ENCODE results near the gene MCM6. TPM values are rescaled to one million over a fixed set of nuclear protein-coding genes. Genes with fewer than 3 reads are reported as not detected.

The MCM6 gene
- total RNA-seq, 1 experiment from 2014 or later: 113 TPM

DNA sequence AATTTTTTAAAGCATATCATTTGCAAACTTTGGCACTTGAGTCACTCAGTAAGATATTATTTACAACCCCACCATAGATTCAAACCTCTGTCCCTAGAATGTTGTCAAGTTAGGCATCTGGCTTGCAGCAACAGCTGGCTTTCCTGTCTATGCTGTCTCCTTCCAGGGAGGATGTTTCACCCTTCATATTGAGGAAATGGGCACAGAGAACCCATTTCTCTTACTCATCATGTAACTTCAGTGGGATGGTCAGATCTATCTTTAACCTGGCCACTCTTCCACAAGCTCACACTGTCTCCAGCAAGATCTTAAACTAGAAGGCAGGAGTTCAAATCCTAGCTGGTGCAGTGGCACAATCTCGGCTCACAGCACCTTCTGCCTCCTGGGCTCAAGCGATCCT, 55.1 kb downstream of the MCM6 start:
- no peaks in the 10 kb centered on the region for H3K79me1 ChIP-seq (ENCODE audit: insufficient read depth, low read depth, low read length, poor library complexity, severe bottlenecking)
- no peak overlapping the region for H3T11ph ChIP-seq (ENCODE audit: low read length)
- no peak overlapping the region for H3K9ac ChIP-seq (ENCODE audit: extremely low read depth, insufficient read length, low read length)
- Mint-ChIP-seq H3K27ac (no peak overlapping the region; a peak in 1 of 7 replicates), H3K9me3 (peaks cover 10% of the 10 kb centered on the region in 2 experiments; a peak in 4 of 5 replicates), H3K36me3 (ENCODE audit: insufficient read depth in 1 of 3, low read depth in 3 of 3) (peaks cover 0 to 7% (median 4%) of the 10 kb centered on the region in 3 experiments; a peak in 4 of 7 replicates), H3K4me3 (no peak overlapping the region), H3K27me3 (ENCODE audit: low read depth) (peaks cover 2% of the 10 kb centered on the region; the same call in 1 of the 2 replicates), H3K4me1 (no peaks in the 10 kb centered on the region)
- no peaks in the 10 kb centered on the region for H3K79me2 ChIP-seq (ENCODE audit: insufficient read depth, low read length)
- no peak overlapping the region for H2BK12ac ChIP-seq (ENCODE audit: insufficient read length, low read depth, low read length)
- no peak overlapping the region for H2BK20ac ChIP-seq (ENCODE audit: low read depth, low read length, poor library complexity, severe bottlenecking)
- no peaks in the 10 kb centered on the region for H3K4me1 ChIP-seq (ENCODE audit: insufficient read depth, low read length)
- H4K8ac ChIP-seq (replicated peaks; ENCODE audit: insufficient read length, low read depth, low read length): no peak overlapping the region
- no peak overlapping the region for H2AFZ ChIP-seq (ENCODE audit: low read length)
- H2BK15ac ChIP-seq (ENCODE audit: low read depth, low read length): no peak overlapping the region
- no peak overlapping the region for H3K27ac ChIP-seq (ENCODE audit: insufficient read length, low read depth, low read length)
- H3K9me3 ChIP-seq (ENCODE audit: control insufficient read depth, low read depth, low read length): no peaks in the 10 kb centered on the region
- TF ChIP-seq, protein P1, sequence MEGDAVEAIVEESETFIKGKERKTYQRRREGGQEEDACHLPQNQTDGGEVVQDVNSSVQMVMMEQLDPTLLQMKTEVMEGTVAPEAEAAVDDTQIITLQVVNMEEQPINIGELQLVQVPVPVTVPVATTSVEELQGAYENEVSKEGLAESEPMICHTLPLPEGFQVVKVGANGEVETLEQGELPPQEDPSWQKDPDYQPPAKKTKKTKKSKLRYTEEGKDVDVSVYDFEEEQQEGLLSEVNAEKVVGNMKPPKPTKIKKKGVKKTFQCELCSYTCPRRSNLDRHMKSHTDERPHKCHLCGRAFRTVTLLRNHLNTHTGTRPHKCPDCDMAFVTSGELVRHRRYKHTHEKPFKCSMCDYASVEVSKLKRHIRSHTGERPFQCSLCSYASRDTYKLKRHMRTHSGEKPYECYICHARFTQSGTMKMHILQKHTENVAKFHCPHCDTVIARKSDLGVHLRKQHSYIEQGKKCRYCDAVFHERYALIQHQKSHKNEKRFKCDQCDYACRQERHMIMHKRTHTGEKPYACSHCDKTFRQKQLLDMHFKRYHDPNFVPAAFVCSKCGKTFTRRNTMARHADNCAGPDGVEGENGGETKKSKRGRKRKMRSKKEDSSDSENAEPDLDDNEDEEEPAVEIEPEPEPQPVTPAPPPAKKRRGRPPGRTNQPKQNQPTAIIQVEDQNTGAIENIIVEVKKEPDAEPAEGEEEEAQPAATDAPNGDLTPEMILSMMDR (conservative IDR thresholded peaks at IDR 0.05): no peak
- no peak overlapping the region for H3K56ac ChIP-seq (ENCODE audit: insufficient read length, low read depth, low read length)
- H3K23me2 ChIP-seq (ENCODE audit: insufficient read length, low read depth, low read length, poor library complexity, severe bottlenecking): no peaks in the 10 kb centered on the region
- H3K27me3 ChIP-seq (ENCODE audit: insufficient read depth, low read length): no peaks in the 10 kb centered on the region
- no peak overlapping the region for H3K4ac ChIP-seq (ENCODE audit: low read depth, low read length)
- no peak overlapping the region for H3K18ac ChIP-seq (ENCODE audit: insufficient read length, low read depth, low read length)
- DNase-seq: no peak
- H4K91ac ChIP-seq (ENCODE audit: insufficient read length, low read depth, low read length): no peak overlapping the region
- no peak overlapping the region for H2BK5ac ChIP-seq (ENCODE audit: insufficient read length, low read length)
- no peak overlapping the region for H4K5ac ChIP-seq (ENCODE audit: insufficient read length, low read depth, low read length)
- no peaks in the 10 kb centered on the region for H4K20me1 ChIP-seq (ENCODE audit: control insufficient read depth, insufficient read depth, insufficient read length)
- H2AK5ac ChIP-seq (ENCODE audit: insufficient read length, low read length): no peak overlapping the region
- no CpG with 5 or more reads among the region's 2 CpGs for WGBS (ENCODE audit: extremely low coverage, insufficient read length, low lambda C conversion rate)
- H3K14ac ChIP-seq (ENCODE audit: insufficient read depth, low read length): no peak overlapping the region
- H3K4me2 ChIP-seq (ENCODE audit: insufficient read depth, insufficient read length, low read length): no peak overlapping the region
- no peak overlapping the region for H3K23ac ChIP-seq (ENCODE audit: insufficient read length, low read depth, low read length)
- H2BK120ac ChIP-seq (ENCODE audit: low read depth, low read length, poor library complexity, severe bottlenecking): no peak overlapping the region

All from H9 (cell line).